ENCODE results near the gene SIN3B. TPM values are rescaled to one million over a fixed set of nuclear protein-coding genes. Genes with fewer than 3 reads are reported as not detected.

The SIN3B gene
- polyA plus RNA-seq, 3 donors = 7.2 to 154 (median 10.2) TPM

DNA sequence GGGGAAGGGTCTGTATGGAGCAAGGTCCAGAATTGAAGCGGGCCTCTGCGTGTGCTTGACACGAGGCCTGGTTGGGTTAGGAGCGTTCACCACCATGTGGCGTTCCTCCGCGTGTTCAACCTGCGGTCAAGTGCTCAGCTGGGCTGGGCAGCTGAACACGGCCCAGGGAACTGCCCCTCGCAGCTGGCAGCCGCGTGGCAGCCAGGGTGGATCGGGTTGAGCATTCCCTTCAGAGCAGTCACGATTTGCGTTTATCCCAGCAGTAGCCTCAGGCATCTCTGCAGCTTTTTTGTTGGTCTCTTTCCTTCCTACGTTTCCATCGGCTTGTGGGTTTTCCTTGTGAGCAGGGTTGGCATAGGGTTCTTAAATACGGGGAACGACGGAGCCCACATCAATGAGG lies 30.9 kb downstream of the SIN3B start:
- H4K20me1 ChIP-seq (ENCODE audit: insufficient read depth, low read length) = peaks cover 26% of the 10 kb centered on the region
- peaks cover 40 to 89% of the 10 kb centered on the region in 2 donors for H3K36me3 ChIP-seq (replicated peaks in 1 of 2; ENCODE audit: control insufficient read depth in 1 of 2, insufficient read depth in 2 of 2, low read length in 2 of 2)
- H3K27ac Mint-ChIP-seq = no peak overlapping the region
- no peak overlapping the region for H2AFZ ChIP-seq (ENCODE audit: insufficient read depth, low read depth, low read length, poor library complexity, severe bottlenecking)
- no peak for DNase-seq
- peaks cover 0 to 2% of the 10 kb centered on the region in 2 donors for H3K27me3 ChIP-seq (ENCODE audit: control insufficient read depth in 2 of 2, insufficient read depth in 2 of 2, low read length in 2 of 2)
- no peak overlapping the region for H3K9ac ChIP-seq (ENCODE audit: insufficient read depth, low read length, poor library complexity, severe bottlenecking)
- intact Hi-C loops (cut with micrococcal nuclease) = no loop called here
- H3K4me1 ChIP-seq (ENCODE audit: control insufficient read depth in 1 of 2, insufficient read depth in 2 of 2, low read length in 2 of 2) = peaks cover 17 to 20% of the 10 kb centered on the region in 2 donors
- 96% methylated on average over 16 of the region's 20 CpGs for WGBS (ENCODE audit: insufficient coverage)
- H3K27ac ChIP-seq (ENCODE audit: low read depth in 1 of 2, low read length in 2 of 2) = no peak overlapping the region
- H3K4me3 Mint-ChIP-seq = peak overlapping the region in 1 of 2 donors; percentile 53
- H3K27me3 Mint-ChIP-seq (ENCODE audit: low read depth in 3 of 3) = peaks cover 2 to 8% (median 3%) of the 10 kb centered on the region in 3 donors
- H3K9me3 ChIP-seq (replicated peaks in 1 of 2; ENCODE audit: control insufficient read depth in 1 of 2, insufficient read depth in 1 of 2, low read length in 2 of 2) = no peaks in the 10 kb centered on the region
- peaks cover 20% of the 10 kb centered on the region for H3K4me1 Mint-ChIP-seq
- no peak overlapping the region for H3K4me3 ChIP-seq (replicated peaks in 1 of 3; ENCODE audit: low read depth in 2 of 3, low read length in 3 of 3)
- TF ChIP-seq, protein P1, sequence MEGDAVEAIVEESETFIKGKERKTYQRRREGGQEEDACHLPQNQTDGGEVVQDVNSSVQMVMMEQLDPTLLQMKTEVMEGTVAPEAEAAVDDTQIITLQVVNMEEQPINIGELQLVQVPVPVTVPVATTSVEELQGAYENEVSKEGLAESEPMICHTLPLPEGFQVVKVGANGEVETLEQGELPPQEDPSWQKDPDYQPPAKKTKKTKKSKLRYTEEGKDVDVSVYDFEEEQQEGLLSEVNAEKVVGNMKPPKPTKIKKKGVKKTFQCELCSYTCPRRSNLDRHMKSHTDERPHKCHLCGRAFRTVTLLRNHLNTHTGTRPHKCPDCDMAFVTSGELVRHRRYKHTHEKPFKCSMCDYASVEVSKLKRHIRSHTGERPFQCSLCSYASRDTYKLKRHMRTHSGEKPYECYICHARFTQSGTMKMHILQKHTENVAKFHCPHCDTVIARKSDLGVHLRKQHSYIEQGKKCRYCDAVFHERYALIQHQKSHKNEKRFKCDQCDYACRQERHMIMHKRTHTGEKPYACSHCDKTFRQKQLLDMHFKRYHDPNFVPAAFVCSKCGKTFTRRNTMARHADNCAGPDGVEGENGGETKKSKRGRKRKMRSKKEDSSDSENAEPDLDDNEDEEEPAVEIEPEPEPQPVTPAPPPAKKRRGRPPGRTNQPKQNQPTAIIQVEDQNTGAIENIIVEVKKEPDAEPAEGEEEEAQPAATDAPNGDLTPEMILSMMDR (IDR thresholded peaks at IDR 0.05) = no peak
- peaks cover 0 to 5% (median 0%) of the 10 kb centered on the region in 7 donors for H3K9me3 Mint-ChIP-seq
- H3K79me2 ChIP-seq (ENCODE audit: insufficient read depth, low read length) = no peaks in the 10 kb centered on the region
- H3K36me3 Mint-ChIP-seq = peaks cover 69 to 90% of the 10 kb centered on the region in 2 donors
- H3K4me2 ChIP-seq (replicated peaks; ENCODE audit: extremely low read depth, low read length, poor library complexity, severe bottlenecking) = no peak overlapping the region

GRCh38 chr19:16861011-16861410 lies 31.8 kb downstream of the SIN3B start:
- Histone ChIP-seq H3K36me3 (replicated peaks in 1 of 2; ENCODE audit: control insufficient read depth in 1 of 2, insufficient read depth in 2 of 2, low read length in 2 of 2) (peaks cover 42 to 89% of the 10 kb centered on the region in 2 donors), H3K9ac (ENCODE audit: insufficient read depth, low read length, poor library complexity, severe bottlenecking) (no peak overlapping the region), H3K4me3 (replicated peaks in 1 of 3; ENCODE audit: low read depth in 2 of 3, low read length in 3 of 3) (no peak overlapping the region), H3K9me3 (replicated peaks in 1 of 2; ENCODE audit: control insufficient read depth in 1 of 2, insufficient read depth in 1 of 2, low read length in 2 of 2) (no peaks in the 10 kb centered on the region), H2AFZ (ENCODE audit: insufficient read depth, low read depth, low read length, poor library complexity, severe bottlenecking) (no peak overlapping the region), H3K27me3 (ENCODE audit: control insufficient read depth in 2 of 2, insufficient read depth in 2 of 2, low read length in 2 of 2) (peaks cover 0 to 2% of the 10 kb centered on the region in 2 donors), H3K4me1 (ENCODE audit: control insufficient read depth in 1 of 2, insufficient read depth in 2 of 2, low read length in 2 of 2) (peaks cover 17 to 20% of the 10 kb centered on the region in 2 donors), H3K79me2 (ENCODE audit: insufficient read depth, low read length) (no peaks in the 10 kb centered on the region), H4K20me1 (ENCODE audit: insufficient read depth, low read length) (peaks cover 26% of the 10 kb centered on the region), H3K27ac (ENCODE audit: low read depth in 1 of 2, low read length in 2 of 2) (no peak overlapping the region), H3K4me2 (replicated peaks; ENCODE audit: extremely low read depth, low read length, poor library complexity, severe bottlenecking) (no peak overlapping the region)
- WGBS (ENCODE audit: insufficient coverage) = 100% methylated on average over 3 of the region's 3 CpGs
- H3K4me3 Mint-ChIP-seq = peak overlapping the region in 1 of 2 donors; percentile 26
- H3K9me3 Mint-ChIP-seq = peaks cover 0 to 5% (median 0%) of the 10 kb centered on the region in 7 donors
- intact Hi-C loops (cut with micrococcal nuclease) = no loop called here
- peaks cover 20% of the 10 kb centered on the region for H3K4me1 Mint-ChIP-seq
- peaks cover 2 to 8% (median 3%) of the 10 kb centered on the region in 3 donors for H3K27me3 Mint-ChIP-seq (ENCODE audit: low read depth in 3 of 3)
- no peak overlapping the region for H3K27ac Mint-ChIP-seq
- TF ChIP-seq, protein P1 (IDR thresholded peaks at IDR 0.05) = no peak
- no peak for DNase-seq
- peaks cover 76 to 90% of the 10 kb centered on the region in 2 donors for H3K36me3 Mint-ChIP-seq

Measured in CD14-positive monocyte (primary cell).